Panc1 (cell line): ENCODE data around the gene ZNF792. TPM values are rescaled to one million over a fixed set of nuclear protein-coding genes. Genes with fewer than 3 reads are reported as not detected.

ENCODE experiments used
- ATAC-seq: fragments of 200-7000 bp; cut with Tn5 transposase; 2 replicates; pipeline ENCODE4 v1.9.1; 2020; ENCODE audit warnings: mild to moderate bottlenecking, moderate library complexity
- BruUV-seq: library from RNA; stranded (reverse); fragments of 400-500 nt; replicated peaks from 2 replicates; lab custom pipeline; 2021; lab: Mats Ljungman, UMichigan
- CTCF ChIA-PET: fragments of 300-600 bp; sonication (Branson Sonifier 250); formaldehyde crosslinking; loops from one replicate; lab custom pipeline; 2022; ENCODE audit warnings: antibody characterized with exemption; lab: Charles Lee
- POLR2A ChIA-PET: fragments of 300-600 bp; sonication (Branson Sonifier 250); formaldehyde crosslinking; loops from one replicate; lab custom pipeline; 2022; ENCODE audit warnings: antibody characterized with exemption; lab: Charles Lee
- DNase-seq: peaks from one replicate; pipeline ENCODE4 v3.0.0-alpha.2; 2010; ENCODE audit warnings: low read depth, low spot score
- H3K27ac ChIP-seq: 2 replicates; pipeline ENCODE4 v1.5.1; 2011; ENCODE audit warnings: mild to moderate bottlenecking, low read length, inconsistent platforms
- H3K27me3 ChIP-seq: fragments of 200-500 bp; sonication (Bioruptor generic); 2 replicates; pipeline ENCODE4 v1.6.0; 2014; ENCODE audit warnings: low read length, inconsistent platforms; ENCODE audit not compliant: control insufficient read depth, insufficient read depth
- H3K36me3 ChIP-seq: fragments of 200-500 bp; sonication (Bioruptor generic); 2 replicates; pipeline ENCODE4 v1.5.1; 2014; ENCODE audit warnings: inconsistent platforms, mild to moderate bottlenecking, low read length, moderate library complexity; ENCODE audit not compliant: control insufficient read depth, insufficient read depth
- H3K4me1 ChIP-seq: 2 replicates; pipeline ENCODE4 v1.5.1; 2011; ENCODE audit warnings: inconsistent platforms, mild to moderate bottlenecking, low read length, moderate library complexity; ENCODE audit not compliant: control insufficient read depth, insufficient read depth
- H3K4me3 ChIP-seq, 2 experiments: 2 replicates each; pipeline ENCODE4 v1.5.1; 2011 to 2012; ENCODE audit warnings: low read depth in 2 of 2, low read length in 2 of 2, mild to moderate bottlenecking in 2 of 2, inconsistent platforms in 1 of 2, moderate library complexity in 1 of 2
- H3K9me3 ChIP-seq: fragments of 200-500 bp; sonication (Bioruptor generic); 2 replicates; pipeline ENCODE4 v1.5.1; 2014; ENCODE audit warnings: low read depth, mild to moderate bottlenecking, inconsistent platforms, low read length, moderate library complexity; ENCODE audit not compliant: control insufficient read depth, insufficient read depth
- POLR2AphosphoS5 ChIP-seq: IDR thresholded peaks from 2 replicates; pipeline ENCODE4 v1.6.1; 2012; ENCODE audit warnings: mild to moderate bottlenecking, low read depth, low read length, moderate library complexity
- SIN3A ChIP-seq: IDR thresholded peaks from 2 replicates; pipeline ENCODE4 v1.6.1; 2012; ENCODE audit warnings: low read depth, mild to moderate bottlenecking, low read length, moderate library complexity, borderline replicate concordance; ENCODE audit not compliant: insufficient read depth
- TCF7L2 ChIP-seq: IDR thresholded peaks from 2 replicates; pipeline ENCODE4 v1.6.1; 2011; ENCODE audit warnings: mild to moderate bottlenecking, low read depth, low read length, inconsistent platforms
- in situ Hi-C: cut with HindIII; loops from 2 replicates; pipeline ENCODE4 v1.10.0; 2016; ENCODE audit warnings: low sequenced_read_pairs, low pct_unique_long_range_greater_than_20kb
- intact Hi-C: fragments of 100-400 bp; cut with micrococcal nuclease; formaldehyde crosslinking; loops from one replicate; pipeline ENCODE4 v1.10.0; 2022; ENCODE audit not compliant: unreplicated experiment
- total RNA-seq: library from RNA; stranded (reverse); gene quantifications from one replicate; pipeline ENCODE4 v1.2.1, GENCODE V29; 2021; ENCODE audit not compliant: unreplicated experiment
- TF ChIP-seq, protein P1 (sequence below): fragments of 450-650 bp; IDR thresholded peaks from 2 replicates; pipeline ENCODE4 v1.5.1; 2017; ENCODE audit warnings: mild to moderate bottlenecking
- TF ChIP-seq, protein P2 (sequence below), 2 experiments: IDR thresholded peaks; 2 replicates each; pipeline ENCODE4 v1.6.1; 2011 to 2012; ENCODE audit warnings: low read depth in 2 of 2, control low read depth in 1 of 2, low read length in 1 of 2, mild to moderate bottlenecking in 1 of 2, moderate library complexity in 1 of 2; ENCODE audit not compliant: insufficient read depth in 1 of 2

ZNF792 gene
- total RNA-seq, 1 experiment from 2014 or later = 1.8 TPM

DNA sequence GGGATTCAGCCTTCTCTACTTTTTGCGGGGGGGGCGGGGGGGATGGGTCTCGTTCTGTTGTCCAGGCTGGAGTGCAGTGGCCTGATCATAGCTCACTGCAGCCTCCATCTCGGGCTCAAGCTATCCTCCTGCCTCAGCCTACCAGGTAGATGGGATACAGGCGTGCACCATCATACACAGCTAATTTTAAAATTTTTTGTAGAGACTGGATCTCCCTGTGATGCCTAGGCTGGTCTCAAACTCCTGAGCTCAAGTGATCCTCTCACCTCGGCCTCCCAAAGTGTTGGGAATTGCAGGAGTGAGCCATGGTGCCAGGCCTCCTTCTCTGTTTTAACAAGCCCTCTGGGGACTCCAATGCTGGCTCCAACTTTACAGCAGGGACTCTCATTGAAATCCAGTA lies 569 bp upstream of the ZNF792 start:
- ATAC-seq (no peak), DNase-seq (no peak)
- intact Hi-C loops = no loop called here
- ChIA-PET POLR2A (no interaction called here), CTCF (no interaction called here)
- no peaks in the 10 kb centered on the region for H3K27me3 ChIP-seq
- peak overlapping the region in 1 of 2 experiments; percentile 64; a peak in 2 of 4 replicates for H3K4me3 ChIP-seq
- peaks cover 12% of the 10 kb centered on the region for H3K9me3 ChIP-seq
- H3K4me1 ChIP-seq = 0 out of 2 replicates have a peak, but pooled peaks cover 10% of the 10 kb centered on the region
- TF ChIP-seq, protein P1, sequence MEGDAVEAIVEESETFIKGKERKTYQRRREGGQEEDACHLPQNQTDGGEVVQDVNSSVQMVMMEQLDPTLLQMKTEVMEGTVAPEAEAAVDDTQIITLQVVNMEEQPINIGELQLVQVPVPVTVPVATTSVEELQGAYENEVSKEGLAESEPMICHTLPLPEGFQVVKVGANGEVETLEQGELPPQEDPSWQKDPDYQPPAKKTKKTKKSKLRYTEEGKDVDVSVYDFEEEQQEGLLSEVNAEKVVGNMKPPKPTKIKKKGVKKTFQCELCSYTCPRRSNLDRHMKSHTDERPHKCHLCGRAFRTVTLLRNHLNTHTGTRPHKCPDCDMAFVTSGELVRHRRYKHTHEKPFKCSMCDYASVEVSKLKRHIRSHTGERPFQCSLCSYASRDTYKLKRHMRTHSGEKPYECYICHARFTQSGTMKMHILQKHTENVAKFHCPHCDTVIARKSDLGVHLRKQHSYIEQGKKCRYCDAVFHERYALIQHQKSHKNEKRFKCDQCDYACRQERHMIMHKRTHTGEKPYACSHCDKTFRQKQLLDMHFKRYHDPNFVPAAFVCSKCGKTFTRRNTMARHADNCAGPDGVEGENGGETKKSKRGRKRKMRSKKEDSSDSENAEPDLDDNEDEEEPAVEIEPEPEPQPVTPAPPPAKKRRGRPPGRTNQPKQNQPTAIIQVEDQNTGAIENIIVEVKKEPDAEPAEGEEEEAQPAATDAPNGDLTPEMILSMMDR = no peak
- TF ChIP-seq, protein P2, sequence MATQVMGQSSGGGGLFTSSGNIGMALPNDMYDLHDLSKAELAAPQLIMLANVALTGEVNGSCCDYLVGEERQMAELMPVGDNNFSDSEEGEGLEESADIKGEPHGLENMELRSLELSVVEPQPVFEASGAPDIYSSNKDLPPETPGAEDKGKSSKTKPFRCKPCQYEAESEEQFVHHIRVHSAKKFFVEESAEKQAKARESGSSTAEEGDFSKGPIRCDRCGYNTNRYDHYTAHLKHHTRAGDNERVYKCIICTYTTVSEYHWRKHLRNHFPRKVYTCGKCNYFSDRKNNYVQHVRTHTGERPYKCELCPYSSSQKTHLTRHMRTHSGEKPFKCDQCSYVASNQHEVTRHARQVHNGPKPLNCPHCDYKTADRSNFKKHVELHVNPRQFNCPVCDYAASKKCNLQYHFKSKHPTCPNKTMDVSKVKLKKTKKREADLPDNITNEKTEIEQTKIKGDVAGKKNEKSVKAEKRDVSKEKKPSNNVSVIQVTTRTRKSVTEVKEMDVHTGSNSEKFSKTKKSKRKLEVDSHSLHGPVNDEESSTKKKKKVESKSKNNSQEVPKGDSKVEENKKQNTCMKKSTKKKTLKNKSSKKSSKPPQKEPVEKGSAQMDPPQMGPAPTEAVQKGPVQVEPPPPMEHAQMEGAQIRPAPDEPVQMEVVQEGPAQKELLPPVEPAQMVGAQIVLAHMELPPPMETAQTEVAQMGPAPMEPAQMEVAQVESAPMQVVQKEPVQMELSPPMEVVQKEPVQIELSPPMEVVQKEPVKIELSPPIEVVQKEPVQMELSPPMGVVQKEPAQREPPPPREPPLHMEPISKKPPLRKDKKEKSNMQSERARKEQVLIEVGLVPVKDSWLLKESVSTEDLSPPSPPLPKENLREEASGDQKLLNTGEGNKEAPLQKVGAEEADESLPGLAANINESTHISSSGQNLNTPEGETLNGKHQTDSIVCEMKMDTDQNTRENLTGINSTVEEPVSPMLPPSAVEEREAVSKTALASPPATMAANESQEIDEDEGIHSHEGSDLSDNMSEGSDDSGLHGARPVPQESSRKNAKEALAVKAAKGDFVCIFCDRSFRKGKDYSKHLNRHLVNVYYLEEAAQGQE (IDR thresholded peaks at IDR 0.05; ENCODE audit: insufficient read depth in 1 of 2, low read depth in 2 of 2, low read length in 1 of 2) = no peak
- no peak for TF ChIP-seq POLR2AphosphoS5
- no peak for TF ChIP-seq TCF7L2
- TF ChIP-seq SIN3A = no peak
- no peaks in the 10 kb centered on the region for H3K36me3 ChIP-seq
- no peak overlapping the region for H3K27ac ChIP-seq
- in situ Hi-C loops = no loop called here
- no TSS peak for BruUV-seq

DNA sequence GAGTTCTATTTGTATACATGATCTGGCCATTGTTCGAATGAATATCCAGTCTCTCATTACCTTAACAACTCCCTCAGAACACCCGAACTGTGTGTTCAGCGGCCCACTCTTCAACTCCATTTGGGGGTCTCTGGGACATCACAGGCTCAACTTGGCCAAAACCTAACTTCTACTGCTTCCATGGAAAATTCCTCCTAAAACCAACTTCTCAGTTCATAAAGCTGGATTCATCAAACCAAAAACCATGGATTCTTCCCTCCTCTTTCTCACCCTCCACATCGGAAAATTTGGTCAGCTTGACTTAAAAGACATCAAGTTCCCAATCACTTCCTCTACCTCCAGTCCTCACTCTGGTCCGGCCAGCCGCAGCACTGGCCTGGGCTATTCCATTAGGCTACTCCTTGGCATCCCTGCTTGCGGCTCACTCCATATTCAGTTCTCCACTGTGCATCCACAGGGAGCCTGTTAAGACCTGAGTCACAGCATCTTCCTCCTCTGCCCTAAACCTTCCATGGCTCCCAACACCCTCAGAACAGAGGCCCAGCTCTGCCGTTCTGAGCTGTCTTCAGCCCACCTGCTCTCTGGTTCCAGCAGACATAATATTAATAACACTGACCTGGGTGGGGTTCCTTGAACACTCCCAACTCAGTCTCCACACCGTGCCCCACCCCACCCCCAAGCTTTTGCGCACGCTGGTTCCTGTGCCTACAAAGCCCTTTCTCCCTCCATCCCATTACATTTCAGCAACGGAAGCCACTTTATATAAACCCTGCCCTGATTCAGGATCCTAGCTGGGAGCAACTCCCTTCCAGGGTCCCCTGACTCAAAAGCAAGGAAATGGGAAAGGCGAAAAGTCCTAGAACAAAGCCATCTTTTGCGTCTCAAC lies 1.1 kb downstream of the ZNF792 start:
- 0 out of 2 replicates have a peak, but pooled peaks cover 10% of the 10 kb centered on the region for H3K4me1 ChIP-seq
- no peaks in the 10 kb centered on the region for H3K36me3 ChIP-seq
- H3K4me3 ChIP-seq = peak overlapping the region; percentile 64 to 73
- DNase-seq (no peak), ATAC-seq (peak; percentile 28; the same call in 1 of the 2 replicates)
- ChIA-PET POLR2A (no interaction called here), CTCF (interaction anchor here (0.7 kb wide), 1 partner anchor 64 kb away, joined by 4 read pairs; no protein-coding TSS in a partner anchor)
- peak overlapping the region; percentile 41; the same call in 1 of the 2 replicates for H3K27ac ChIP-seq
- intact Hi-C loops = no loop called here
- peaks cover 27% of the 10 kb centered on the region for H3K9me3 ChIP-seq
- no peak for TF ChIP-seq SIN3A
- no peak for TF ChIP-seq TCF7L2
- TF ChIP-seq, protein P1 = no peak
- TF ChIP-seq, protein P2 (IDR thresholded peaks at IDR 0.05; ENCODE audit: insufficient read depth in 1 of 2, low read depth in 2 of 2, low read length in 1 of 2) = no peak
- no peak for TF ChIP-seq POLR2AphosphoS5
- no TSS peak for BruUV-seq
- H3K27me3 ChIP-seq = no peaks in the 10 kb centered on the region
- in situ Hi-C loops = no loop called here
